ENCODE measurements around the gene HOXB9. TPM values are rescaled to one million over a fixed set of nuclear protein-coding genes. Genes with fewer than 3 reads are reported as not detected.

The HOXB9 gene
- total and polyA plus RNA-seq, 9 of the 15 experiments (the other 6 are each of a cell fraction or from before 2014, with no cell fraction given) = 3.1 to 196 (median 77.6) TPM

DNA sequence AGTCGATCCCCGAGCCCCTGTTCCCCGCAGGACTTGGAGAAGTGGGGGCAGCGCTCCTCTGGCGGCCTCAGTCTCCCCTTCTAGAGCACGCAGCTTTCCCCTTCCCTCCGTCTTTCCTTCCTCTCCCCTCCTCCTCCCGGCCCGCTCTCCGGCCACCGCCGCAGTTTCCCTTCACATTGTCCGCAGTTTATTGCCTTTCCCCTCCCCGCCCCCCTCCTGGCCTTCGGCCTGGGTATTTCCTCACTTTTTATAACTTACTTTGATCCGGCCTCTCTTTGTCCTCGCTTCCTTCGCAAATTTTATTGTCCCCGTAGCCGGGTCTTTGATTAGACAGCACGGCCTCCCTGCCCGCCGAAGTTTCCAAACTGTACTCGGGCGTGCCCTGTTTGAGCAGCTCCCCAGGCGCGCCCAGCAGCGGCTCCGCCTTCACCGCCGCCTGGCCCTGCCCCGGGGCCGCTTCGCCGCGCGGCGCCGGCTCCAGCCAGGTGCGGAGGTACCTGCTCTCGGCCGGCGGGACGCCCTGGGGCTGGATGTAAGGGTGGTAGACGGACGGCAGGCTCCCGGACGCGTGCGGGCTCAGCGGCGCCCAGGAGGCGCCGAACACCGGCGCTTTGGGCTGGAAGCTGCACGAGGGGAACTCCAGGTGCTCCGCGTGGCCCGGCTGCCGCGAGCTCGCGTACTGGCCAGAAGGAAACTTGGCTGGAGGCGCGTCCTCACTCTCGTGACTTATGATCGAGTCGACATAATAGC is 488 bp downstream of the HOXB9 start (continued):
- TF ChIP-seq U2AF1 (optimal IDR thresholded peaks at IDR 0.05; ENCODE audit: low read depth, low read length) (peak; percentile 38), ZC3H4 (CRISPR knock-in tag; IDR thresholded peaks at IDR 0.05; ENCODE audit: borderline replicate concordance) (peak; percentile 92), LEF1 (IDR thresholded peaks at IDR 0.05) (no peak), PTBP1 (IDR thresholded peaks at IDR 0.05; ENCODE audit: low read depth, low read length) (peak; percentile 15; the same call in 1 of the 2 replicates), CAMTA2 (CRISPR knock-in tag; conservative IDR thresholded peaks at IDR 0.05) (0 out of 2 replicates have a peak, but pooled peaks have one; percentile 70), SAP30 (IDR thresholded peaks at IDR 0.05; ENCODE audit: borderline replicate concordance, insufficient read depth, low read depth, low read length, poor library complexity, severe bottlenecking) (peak; percentile 75), KAT2B (IDR thresholded peaks at IDR 0.05; ENCODE audit: low read depth, low read length) (no peak), DIDO1 (tag; IDR thresholded peaks at IDR 0.05; ENCODE audit: low read depth) (no peak), CEBPG (CRISPR knock-in tag; IDR thresholded peaks at IDR 0.05) (no peak), CEBPG (tag; conservative IDR thresholded peaks at IDR 0.05 in 1 of 2, IDR thresholded peaks at IDR 0.05 in 1 of 2) (no peak), RBM22 (IDR thresholded peaks at IDR 0.05; ENCODE audit: low read depth, low read length, poor library complexity, severe bottlenecking) (peak; percentile 69), KLF13 (tag; IDR thresholded peaks at IDR 0.05; ENCODE audit: borderline replicate concordance, low read depth) (no peak), SUPT5H (IDR thresholded peaks at IDR 0.05) (peak; percentile 50), SAFB (IDR thresholded peaks at IDR 0.05; ENCODE audit: borderline replicate concordance, low read depth, low read length) (no peak), SIRT6 (IDR thresholded peaks at IDR 0.05; ENCODE audit: low read depth, low read length) (no peak)
- TF ChIP-seq, protein P1, sequence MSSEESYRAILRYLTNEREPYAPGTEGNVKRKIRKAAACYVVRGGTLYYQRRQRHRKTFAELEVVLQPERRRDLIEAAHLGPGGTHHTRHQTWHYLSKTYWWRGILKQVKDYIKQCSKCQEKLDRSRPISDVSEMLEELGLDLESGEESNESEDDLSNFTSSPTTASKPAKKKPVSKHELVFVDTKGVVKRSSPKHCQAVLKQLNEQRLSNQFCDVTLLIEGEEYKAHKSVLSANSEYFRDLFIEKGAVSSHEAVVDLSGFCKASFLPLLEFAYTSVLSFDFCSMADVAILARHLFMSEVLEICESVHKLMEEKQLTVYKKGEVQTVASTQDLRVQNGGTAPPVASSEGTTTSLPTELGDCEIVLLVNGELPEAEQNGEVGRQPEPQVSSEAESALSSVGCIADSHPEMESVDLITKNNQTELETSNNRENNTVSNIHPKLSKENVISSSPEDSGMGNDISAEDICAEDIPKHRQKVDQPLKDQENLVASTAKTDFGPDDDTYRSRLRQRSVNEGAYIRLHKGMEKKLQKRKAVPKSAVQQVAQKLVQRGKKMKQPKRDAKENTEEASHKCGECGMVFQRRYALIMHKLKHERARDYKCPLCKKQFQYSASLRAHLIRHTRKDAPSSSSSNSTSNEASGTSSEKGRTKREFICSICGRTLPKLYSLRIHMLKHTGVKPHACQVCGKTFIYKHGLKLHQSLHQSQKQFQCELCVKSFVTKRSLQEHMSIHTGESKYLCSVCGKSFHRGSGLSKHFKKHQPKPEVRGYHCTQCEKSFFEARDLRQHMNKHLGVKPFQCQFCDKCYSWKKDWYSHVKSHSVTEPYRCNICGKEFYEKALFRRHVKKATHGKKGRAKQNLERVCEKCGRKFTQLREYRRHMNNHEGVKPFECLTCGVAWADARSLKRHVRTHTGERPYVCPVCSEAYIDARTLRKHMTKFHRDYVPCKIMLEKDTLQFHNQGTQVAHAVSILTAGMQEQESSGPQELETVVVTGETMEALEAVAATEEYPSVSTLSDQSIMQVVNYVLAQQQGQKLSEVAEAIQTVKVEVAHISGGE (CRISPR knock-in tag; IDR thresholded peaks at IDR 0.05) = 0 out of 6 replicates have a peak, but pooled peaks of 1 of the 3 experiments have one; percentile 1
- TF ChIP-seq, protein P2, sequence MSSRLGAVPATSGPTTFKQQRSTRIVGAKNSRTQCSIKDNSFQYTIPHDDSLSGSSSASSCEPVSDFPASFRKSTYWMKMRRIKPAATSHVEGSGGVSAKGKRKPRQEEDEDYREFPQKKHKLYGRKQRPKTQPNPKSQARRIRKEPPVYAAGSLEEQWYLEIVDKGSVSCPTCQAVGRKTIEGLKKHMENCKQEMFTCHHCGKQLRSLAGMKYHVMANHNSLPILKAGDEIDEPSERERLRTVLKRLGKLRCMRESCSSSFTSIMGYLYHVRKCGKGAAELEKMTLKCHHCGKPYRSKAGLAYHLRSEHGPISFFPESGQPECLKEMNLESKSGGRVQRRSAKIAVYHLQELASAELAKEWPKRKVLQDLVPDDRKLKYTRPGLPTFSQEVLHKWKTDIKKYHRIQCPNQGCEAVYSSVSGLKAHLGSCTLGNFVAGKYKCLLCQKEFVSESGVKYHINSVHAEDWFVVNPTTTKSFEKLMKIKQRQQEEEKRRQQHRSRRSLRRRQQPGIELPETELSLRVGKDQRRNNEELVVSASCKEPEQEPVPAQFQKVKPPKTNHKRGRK (tag; IDR thresholded peaks at IDR 0.05) = peak; percentile 50; the same call in 1 of the 2 replicates
- TF ChIP-seq, protein P3, sequence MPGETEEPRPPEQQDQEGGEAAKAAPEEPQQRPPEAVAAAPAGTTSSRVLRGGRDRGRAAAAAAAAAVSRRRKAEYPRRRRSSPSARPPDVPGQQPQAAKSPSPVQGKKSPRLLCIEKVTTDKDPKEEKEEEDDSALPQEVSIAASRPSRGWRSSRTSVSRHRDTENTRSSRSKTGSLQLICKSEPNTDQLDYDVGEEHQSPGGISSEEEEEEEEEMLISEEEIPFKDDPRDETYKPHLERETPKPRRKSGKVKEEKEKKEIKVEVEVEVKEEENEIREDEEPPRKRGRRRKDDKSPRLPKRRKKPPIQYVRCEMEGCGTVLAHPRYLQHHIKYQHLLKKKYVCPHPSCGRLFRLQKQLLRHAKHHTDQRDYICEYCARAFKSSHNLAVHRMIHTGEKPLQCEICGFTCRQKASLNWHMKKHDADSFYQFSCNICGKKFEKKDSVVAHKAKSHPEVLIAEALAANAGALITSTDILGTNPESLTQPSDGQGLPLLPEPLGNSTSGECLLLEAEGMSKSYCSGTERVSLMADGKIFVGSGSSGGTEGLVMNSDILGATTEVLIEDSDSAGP (CRISPR knock-in tag; IDR thresholded peaks at IDR 0.05) = no peak
- TF ChIP-seq, protein P4, sequence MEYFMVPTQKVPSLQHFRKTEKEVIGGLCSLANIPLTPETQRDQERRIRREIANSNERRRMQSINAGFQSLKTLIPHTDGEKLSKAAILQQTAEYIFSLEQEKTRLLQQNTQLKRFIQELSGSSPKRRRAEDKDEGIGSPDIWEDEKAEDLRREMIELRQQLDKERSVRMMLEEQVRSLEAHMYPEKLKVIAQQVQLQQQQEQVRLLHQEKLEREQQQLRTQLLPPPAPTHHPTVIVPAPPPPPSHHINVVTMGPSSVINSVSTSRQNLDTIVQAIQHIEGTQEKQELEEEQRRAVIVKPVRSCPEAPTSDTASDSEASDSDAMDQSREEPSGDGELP (CRISPR knock-in tag; IDR thresholded peaks at IDR 0.05; ENCODE audit: borderline replicate concordance) = no peak

Data from K562 (cell line).